Inflammatory macrophage (primary cell): ENCODE results near the gene ZNF48.

Source experiments
- DNase-seq, 2 donors: peaks; one replicate each; pipeline ENCODE4 v3.0.0-alpha.2; 2020 to 2022
- total RNA-seq, 18 experiments: gene quantifications; one replicate each; lab custom pipeline; 2026; ENCODE audit warnings: mixed read lengths in 6 of 18, inconsistent platforms in 2 of 18; lab: John Stamatoyannopoulos, UW

The ZNF48 gene
- total RNA-seq, result 0.31 to 4.6 (median 1.8) reads per million in 18 experiments

GRCh38 chr16:30395155-30395991 is at the start of gene ZNF48:
ZNF48 (plus strand) TSS chr16:30395420; CDS start chr16:30395795, 375 bp downstream.
- DNase-seq, result peak; percentile 56 to 68

- DNase-seq, result no peak
Measured at GRCh38 chr16:30346286-30346685, 48.9 kb upstream of the ZNF48 start.

- DNase-seq, result no peak
Measured at GRCh38 chr16:30348113-30348512, 47.1 kb upstream of the ZNF48 start.

GRCh38 chr16:30348929-30349328 is 46.3 kb upstream of the ZNF48 start:
- DNase-seq, result no peak

- no peak for DNase-seq
Measured at GRCh38 chr16:30349675-30350074, 45.5 kb upstream of the ZNF48 start.

GRCh38 chr16:30350134-30350871 is 44.9 kb upstream of the ZNF48 start:
- no peak for DNase-seq

- no peak for DNase-seq
Measured at GRCh38 chr16:30351001-30351441, 44.2 kb upstream of the ZNF48 start.

GRCh38 chr16:30351586-30352419 is 43.4 kb upstream of the ZNF48 start:
- no peak for DNase-seq

- DNase-seq, result no peak
Measured at GRCh38 chr16:30352488-30353401, 42.5 kb upstream of the ZNF48 start.

- DNase-seq, result no peak
Measured at GRCh38 chr16:30353438-30354129, 41.6 kb upstream of the ZNF48 start.

- DNase-seq, result peak; percentile 58 to 86
Measured at GRCh38 chr16:30354423-30355143, 40.6 kb upstream of the ZNF48 start.

- peak; percentile 100 for DNase-seq
Measured at GRCh38 chr16:30355144-30355953, 39.9 kb upstream of the ZNF48 start, which contains the start of gene CD2BP2. CD2BP2 (minus strand) TSS chr16:30355308; CDS start chr16:30354681, 627 bp downstream.

- no peak for DNase-seq
Measured at GRCh38 chr16:30355954-30356308, 39.3 kb upstream of the ZNF48 start.

GRCh38 chr16:30356401-30357084 is 38.7 kb upstream of the ZNF48 start:
- no peak for DNase-seq

GRCh38 chr16:30357085-30357714 is 38.0 kb upstream of the ZNF48 start:
- no peak for DNase-seq

- DNase-seq, result no peak
Measured at GRCh38 chr16:30357715-30358576, 37.3 kb upstream of the ZNF48 start.

- DNase-seq, result no peak
Measured at GRCh38 chr16:30358577-30358936, 36.7 kb upstream of the ZNF48 start.
